ENCODE results near the gene CD74.
"Not testable (repeated sequence)": the region's sequence is repeated elsewhere in the genome, so short reads cannot be mapped to it uniquely, and the experiment has no call there.

CD74 gene

DNA sequence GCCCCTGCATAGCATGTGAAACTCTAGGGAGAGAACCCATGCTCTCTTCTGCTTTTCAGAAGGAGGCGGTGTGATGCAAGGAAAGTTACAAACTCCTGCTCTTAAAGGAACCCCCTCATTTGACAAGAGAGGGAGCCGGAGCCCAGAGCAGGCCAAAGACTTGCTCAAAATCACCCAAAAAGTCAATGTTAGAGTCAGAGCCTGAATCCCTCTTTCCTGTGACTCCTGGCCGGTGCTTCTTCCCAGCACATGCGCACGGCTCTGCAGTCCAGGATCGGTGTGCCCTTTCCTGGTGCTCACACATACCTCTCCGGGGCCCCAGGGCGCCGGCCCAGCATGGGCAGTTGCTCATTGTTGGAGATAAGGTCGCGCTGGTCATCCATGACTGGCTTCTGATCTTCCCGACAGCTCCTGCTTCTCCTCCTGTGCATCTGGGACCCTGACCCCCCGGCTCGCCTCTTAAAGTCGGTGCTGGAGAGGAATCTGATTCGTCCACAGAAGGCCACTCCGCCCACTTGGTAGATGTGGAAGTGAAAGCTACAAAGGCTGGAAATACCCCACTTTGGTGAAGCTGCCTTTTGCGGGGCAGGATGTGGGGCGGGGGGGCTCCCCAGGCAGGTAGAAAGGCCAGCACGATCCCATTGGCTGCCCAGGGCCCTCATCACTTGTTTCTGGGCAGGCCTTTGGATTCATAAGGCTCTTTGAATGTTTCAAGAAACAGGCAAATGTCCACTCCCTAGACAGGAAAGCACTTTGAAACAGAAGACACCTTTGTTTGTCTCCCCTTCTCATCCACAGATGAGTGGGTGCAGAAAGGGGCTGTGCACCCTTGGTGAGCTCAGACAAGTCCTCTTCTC lies at the start of gene CD74:
TSS of gene CD74 (minus strand) at position 592 of the 857 bp plus-strand sequence. CDS start at position 431, 161 bp downstream.
- DNase-seq (ENCODE audit: low spot score) = no peak

DNA sequence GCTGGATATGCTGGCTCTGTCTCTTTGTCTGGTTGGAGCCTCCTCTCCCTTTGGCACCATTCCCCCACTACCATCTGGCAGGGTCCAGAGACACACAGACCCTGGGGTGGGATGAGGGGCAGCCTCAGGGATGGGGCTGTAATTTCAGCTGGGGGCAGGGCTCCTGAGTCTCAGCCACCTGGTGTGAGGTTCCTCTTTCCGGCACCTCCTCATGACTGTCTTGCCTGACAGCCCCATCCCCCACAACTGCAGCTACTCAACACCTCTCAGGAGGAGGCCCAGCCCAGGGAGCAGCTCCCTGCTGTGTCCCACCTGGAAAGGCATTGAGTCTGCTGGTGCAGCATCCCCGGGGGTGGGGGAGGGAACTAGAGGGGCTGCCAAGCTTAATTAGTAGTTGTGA lies 48.5 kb upstream of the CD74 start:
- no peak for DNase-seq (ENCODE audit: low spot score)

DNA sequence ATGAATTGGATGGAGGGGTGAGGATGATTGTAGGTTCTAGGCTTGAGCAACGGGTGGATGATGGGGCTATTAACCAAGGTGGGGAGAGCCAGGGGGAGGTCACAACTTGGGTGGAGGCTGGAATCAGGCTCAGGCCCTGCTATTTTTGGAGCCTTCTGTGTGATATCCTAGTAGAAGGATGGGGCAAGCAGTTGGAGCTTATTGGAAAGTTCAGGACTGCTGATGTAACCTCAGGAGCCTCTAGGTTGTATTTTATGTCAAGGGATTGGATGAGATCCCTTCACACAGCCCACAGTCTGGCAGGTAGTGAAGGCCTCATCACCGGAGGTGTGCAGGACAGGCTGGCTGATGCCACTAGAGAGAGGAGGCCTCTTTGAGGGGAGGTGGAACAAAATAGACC lies 48.1 kb upstream of the CD74 start:
- no peak for DNase-seq (ENCODE audit: low spot score)

DNA sequence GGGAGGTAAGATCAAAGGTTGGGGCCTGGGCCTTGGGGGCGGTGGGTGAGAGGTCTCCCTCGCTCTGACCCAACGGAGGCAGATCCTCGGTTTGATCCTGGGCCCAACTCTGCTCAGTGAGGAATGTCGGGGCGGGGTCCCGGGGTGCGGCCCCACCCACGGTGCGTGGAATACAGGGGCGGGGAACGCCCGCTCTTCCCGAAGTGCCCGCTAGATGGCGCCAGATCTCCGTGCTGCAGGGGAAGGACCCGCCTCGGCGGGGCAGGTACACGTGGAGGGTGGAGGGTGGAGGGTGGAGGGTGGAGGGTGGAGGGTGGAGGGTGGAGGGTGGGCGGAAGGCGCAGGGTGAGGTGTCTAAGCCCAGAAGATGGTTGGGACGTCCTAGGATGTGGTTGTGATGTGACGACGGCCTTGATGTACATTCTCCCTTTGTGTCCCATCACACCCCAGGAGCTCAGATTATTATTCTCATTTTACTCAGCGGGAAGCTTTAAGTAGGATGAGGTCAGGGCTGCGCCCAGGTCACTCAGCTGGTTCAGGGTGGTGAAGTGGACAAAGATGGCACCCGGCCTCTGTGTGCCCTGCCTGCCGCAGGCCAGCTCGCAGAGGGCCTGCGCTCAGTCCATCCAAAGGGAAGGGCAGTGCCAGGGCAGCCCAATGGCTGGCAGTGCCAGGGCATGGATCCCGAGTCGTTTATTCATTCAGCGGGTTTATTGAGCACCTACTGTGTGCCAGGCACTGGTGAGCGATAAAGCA lies 46.3 kb upstream of the CD74 start:
- peak; percentile 69 for DNase-seq (ENCODE audit: low spot score)

DNA sequence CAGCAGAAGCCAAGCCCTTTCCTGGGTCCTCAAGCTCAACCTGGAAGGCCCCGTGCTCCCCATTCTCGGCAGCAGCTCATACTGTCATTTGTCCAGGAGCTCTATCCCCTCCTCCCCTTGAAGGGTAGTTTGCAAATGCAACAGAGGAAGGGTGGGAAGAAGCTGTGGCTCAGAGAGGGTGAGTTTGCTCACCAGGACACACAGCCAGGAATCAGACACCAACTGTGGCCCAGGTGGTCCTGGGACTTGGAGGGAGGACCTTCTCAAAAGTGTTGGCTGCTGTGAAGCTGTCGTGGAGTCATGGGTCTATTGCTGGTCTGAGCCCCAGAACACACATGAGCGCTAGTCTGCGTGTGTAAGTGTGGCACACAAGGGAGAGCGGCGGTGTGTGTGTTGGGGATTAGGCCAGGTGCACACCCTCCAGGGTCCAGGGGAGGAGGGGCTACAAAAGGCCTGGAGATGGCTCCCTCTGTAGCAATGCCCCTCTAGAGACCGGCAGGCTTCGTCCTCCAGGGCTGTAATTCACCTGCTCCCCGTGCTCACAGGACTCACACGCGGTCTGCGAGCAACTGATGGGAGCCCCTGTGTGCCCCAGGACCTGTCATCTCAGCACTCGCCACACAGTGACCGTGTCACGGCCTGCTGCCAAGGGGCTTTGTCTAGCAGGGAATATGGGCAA lies 45.0 kb upstream of the CD74 start:
- DNase-seq (ENCODE audit: low spot score) = no peak

DNA sequence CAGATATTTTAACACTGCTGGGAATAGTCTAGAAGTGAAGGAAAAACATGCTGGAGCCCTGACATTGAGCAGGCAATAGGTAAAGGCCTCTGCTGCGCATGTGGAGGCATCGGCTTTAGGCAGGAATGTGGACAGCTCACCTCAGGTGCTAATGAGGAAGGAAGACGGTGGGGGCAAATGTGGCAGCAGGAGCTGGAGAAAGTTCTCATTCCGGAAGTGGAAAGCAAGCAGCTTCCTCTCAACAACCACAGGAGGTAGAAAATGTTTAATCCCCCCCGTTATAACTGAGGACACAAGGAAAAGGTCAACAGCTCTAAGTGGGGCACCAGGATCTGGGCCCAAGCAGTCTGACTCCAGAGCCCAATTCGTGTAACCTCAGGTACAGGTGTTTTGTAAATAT lies 44.4 kb upstream of the CD74 start:
- no peak for DNase-seq (ENCODE audit: low spot score)

DNA sequence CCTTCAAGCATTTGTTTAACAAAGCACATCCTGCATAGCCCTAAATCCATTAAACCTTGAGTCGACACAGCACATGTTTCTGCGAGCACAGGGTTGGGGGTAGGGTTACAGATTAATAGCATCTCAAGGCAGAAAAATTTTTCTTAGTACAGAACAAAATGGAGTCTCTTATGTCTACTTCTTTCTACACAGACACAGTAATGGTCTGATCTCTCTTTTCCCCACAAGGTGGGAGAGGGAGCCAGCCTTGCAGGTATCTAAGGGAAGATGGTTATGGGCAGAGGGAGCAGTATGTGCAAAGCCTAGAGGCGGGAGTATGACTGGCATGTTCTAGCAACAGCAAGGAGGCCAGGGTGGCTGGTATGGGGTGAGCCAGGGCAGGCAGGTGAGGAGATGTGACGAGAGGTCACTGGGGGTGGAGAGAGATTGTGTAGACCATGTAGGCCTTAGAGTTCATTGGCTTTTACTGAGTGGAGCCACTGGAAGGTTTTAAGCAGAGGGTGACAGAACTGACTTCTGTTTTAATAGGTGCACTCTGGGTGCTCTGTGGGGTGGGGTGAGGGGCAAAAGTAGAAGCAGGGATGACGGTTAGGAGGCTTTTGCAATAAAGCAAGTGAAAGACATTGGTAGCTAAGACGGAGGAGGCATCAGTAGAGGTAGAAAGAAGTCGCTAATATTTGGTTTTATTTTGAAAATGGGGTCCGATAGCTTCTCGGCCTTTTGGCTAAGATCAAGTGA lies 42.0 kb upstream of the CD74 start:
- DNase-seq (ENCODE audit: low spot score) = no peak

DNA sequence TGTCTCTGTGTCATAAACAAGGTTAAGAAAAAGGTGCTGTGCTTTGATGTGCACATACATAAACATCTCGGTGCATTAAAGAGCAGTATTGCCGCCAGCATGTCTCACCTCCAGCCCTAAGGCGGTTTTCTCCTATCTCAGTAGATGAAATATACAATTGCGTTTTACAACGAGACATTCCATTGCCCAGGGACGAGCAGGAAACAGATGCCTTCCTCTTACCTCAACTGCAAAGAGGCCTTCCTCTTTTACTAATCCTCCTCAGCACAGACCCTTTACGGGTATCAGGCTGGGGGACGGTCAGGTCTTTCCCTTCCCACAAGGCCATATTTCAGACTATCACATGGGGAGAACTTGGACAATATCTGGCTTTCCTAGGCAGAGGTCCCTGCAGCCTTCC lies 41.3 kb upstream of the CD74 start:
- DNase-seq (ENCODE audit: low spot score) = not testable (repeated sequence)

DNA sequence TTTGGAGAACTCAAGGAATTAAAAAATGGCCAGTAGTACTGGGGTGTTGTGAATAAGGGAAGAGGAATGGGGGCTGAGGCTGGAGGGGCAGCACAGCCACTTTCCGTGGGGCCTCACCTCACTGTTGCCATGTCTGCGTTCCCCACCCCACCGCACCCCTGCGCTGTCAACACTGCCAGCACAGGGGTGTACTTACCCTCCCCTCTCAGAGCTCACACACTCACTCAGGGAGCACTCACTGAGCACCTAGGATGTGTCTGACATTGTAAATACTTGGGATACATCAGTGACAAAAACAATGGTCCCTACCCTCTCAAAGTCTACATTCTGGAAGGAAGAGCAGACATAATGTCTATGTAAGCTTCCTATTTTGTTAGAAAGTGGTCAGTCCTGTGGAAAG lies 40.2 kb upstream of the CD74 start:
- no peak for DNase-seq (ENCODE audit: low spot score)

DNA sequence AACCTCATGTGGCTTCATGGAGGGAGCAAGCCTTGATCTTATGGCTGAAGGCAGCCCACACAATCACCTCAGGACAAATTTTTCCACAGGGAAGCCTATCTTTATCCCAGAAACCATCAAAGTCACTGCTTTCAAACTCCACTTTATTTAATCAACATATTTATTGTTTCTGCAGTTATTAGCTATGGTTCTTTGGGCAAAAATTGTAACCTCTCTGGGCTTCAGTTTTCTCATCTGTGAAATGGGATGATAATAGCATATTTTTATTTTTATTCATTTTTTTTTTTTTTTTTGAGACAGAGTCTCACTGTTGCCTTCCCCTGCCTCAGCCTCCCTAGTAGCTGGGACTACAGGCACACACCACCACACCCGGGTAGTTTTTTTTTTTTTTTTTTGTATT lies 38.9 kb upstream of the CD74 start:
- no peak for DNase-seq (ENCODE audit: low spot score)

DNA sequence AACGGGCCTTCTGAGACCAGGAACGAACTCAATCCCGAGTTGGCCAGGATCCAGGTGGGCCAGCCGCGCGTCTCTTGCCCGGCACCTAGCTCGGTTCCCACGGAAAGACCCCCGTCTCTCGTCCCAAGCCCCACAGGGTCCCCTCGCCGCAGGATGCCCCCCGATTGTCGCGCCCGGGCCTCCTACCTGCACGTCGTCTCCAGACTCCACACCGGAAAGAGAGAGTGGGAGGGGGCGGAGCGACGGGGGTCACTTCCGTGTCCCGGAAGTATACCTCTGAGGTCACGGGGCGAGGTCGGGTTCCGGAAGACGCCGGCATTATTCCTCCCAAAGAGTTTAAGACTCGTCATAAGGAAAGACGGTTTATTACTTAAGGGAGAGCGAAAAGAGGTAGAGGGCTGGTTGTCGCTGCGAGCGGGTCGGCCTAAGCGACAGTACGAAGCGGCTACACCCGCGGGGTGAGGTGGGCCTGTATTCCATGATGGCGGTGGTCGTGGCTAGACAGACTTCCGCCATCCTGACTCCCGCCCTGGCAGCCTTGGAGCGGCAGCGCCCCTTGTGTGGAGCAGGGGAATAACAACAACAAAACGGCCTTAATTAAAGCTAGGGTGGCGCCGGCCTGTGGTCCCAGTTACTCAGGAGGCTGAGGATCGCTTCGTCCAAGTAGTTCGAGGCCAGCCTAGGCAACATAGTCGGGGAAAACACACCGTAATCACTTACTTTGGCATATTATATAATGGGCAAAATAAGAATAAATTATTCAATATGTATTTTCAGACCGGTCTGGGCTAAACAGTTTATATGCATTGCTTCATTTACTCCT lies 37.0 kb upstream of the CD74 start, which contains the start of gene RPS14:
TSS of gene RPS14 (minus strand) at position 223 of the 823 bp plus-strand sequence. CDS start 2,006 bp downstream, outside the sequence.
- peak; percentile 93 for DNase-seq (ENCODE audit: low spot score)

DNA sequence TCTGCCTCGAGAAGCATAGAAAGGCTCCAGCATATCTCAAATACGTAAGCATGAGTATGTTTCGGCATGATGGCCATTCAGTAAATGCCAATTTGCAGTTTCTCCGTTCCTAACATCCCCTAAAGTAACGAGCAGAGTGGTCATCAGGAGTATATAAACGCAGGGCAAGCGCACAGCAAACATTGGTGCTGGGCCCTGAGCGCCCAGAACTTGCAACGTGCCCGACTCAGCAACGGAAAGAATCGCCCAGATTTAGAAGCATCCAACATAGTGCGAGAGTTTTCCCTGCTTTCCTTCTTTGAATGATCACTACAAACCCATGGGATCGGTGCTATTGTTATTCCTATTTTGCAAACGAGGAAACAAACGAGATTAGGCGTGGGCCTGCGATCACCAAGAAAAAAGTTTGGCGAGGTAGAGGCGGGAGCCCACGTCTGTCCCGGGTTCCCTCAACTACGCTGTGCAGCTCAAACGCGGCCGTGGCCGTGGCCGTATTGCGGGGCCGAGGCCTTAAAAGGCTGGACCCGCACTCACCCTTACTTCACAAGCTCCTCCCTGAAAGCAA lies 36.3 kb upstream of the CD74 start:
- no peak for DNase-seq (ENCODE audit: low spot score)

DNA sequence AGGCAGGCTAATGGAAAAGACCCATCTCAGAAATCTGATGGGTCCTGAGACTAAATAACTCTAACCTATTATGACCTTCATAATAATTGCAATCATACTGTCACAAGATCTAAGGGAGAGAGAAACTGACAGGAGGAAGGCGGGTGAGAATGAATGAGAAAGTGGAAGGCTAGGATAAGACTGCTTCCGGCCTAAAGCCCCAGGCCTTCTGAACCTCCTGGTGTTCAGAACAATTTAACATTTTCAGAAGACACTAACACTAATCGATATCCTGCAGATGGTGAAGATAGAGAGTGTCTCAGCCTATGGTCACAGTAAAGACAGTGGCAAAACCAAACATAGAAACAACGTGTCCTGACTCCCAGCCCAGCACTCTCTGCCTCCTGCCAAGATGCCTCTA lies 35.6 kb upstream of the CD74 start:
- peak; percentile 43 for DNase-seq (ENCODE audit: low spot score)

DNA sequence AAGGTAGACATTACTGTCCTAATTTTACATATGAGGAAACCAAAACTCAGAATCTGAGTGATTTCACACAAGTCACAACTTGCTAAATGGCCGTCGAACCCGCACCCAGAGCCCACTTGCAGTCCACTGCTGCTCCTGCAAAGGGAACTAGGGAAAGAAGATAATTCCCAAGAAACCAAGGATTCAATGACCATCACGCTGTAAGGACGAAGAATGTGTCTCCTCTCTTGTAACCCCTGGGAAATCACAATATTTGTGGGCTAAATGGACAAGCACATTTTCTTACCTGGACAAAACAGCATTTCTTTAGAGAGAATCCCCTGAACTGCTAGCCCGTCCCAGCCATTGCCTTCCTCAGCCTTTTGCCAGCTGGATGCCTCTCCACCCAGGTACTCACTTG lies 34.5 kb upstream of the CD74 start:
- no peak for DNase-seq (ENCODE audit: low spot score)

DNA sequence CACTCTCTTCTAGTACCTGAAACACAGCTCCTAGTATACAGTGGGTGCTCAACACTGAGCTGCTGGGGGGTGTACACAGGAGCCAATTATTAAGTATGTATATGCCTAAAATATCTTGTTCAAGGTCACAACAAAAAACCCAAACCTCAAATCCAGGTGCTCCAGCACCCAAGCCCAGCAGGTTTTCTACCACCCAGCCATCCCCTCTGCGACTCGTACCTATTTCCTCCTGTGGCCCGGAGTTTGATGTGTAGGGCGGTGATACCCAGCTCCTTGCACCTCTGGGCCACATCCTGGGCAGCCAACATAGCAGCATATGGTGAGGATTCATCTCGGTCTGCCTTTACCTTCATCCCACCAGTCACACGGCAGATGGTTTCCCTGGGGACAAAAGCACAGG lies 33.9 kb upstream of the CD74 start:
- DNase-seq (ENCODE audit: low spot score) = no peak

DNA sequence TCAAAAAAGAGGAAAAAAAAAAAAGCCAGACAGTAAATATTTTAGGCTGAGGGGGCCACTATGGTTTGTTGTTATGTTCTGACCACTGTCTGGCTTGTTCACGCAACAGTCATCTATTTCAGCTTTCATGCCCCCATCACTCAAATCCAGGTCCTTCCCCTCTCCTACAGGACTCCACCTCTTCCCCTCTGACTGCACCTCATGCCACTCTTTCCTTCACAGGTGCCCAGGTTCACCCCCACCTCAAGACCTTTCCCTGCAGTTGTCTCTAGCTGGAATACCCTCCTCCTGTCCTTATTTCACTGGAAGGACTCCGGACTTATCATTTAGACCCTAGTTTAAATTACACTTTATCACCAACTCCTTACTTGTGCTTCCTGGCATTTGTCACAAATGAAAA lies 33.4 kb upstream of the CD74 start:
- DNase-seq (ENCODE audit: low spot score) = no peak

DNA sequence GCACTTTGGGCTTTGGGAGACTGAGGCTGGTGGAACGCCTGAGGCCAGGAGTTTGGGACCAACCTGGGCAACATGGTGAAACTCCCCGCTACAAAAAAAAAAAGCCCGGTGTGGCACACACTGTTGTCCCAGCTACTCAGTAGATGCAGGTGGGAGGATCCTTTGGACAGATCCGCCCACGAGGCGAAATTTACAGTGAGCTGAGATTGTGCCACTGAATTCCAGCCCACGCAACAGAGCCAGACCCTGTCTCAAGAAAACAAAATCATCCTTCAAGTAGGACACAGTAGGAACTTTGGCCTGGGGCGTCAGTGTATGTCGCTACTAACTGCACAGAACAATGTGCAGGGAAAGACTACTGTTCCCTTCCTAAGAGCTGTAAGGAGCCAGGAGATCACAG lies 32.1 kb upstream of the CD74 start:
- DNase-seq (ENCODE audit: low spot score) = no peak

DNA sequence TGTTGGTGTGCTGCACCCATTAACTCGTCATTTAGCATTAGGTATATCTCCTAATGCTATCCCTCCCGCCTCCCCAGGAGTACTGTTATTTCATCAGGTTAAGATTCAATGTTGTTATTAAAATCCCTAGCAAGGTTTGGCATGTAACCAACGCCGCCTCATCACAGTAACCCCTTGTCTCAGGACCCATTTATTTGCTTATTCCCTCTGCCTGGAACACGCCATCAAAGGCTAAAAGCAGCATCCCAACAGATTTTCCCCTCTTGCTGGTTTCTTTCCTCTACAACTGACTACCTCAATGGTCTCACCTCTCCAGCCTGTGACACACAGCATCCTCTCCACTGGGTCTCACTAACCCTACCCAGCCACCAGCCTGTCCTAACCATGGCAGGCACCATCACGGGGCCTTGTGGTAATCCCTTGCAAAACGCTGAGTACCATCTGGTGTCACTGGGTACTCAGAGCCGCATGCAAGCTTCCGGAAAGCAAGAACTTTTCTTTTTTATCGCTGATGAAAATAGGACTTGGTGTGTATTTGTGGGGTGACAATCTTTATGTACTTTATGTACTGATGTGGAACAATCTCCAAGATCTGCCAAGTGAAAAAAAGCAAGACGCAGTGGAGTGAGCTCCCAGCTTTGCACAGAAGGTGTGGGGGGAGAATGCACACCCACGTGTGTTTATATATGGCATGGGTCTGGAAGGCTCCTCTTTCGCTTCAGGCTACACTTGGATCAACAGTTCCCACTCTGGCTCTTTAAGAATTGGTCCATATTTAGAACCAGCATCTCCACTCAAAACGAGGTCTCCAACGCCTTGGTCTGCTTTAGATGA lies 30.7 kb upstream of the CD74 start:
- no peak for DNase-seq (ENCODE audit: low spot score)

DNA sequence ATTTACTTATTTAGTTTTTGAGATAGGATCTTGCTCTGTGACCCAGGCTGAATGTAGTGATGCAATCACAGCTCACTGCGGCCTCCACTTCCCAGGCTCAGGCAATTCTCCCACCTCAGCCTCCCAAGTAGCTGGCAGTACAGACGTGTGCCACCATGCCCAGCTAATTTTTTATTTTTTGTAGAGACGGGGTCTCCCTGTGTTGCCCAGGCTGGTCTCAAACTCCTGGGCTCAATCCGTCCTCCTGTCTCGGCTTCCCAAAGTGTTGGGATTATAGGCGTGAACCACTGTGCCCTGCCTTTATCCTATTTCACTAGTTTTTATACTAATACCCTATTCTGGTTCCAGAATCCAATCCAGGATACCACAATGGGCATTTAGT lies 30.0 kb upstream of the CD74 start:
- DNase-seq (ENCODE audit: low spot score) = no peak

Data from RKO (cell line).